WTC11 (cell line): Measurements from ENCODE around the gene FRRS1. TPM values are rescaled to one million over a fixed set of nuclear protein-coding genes. Genes with fewer than 3 reads are reported as not detected.

ENCODE experiments used
- ATAC-seq: fragments of 200-7000 bp; cut with Tn5 transposase; 2 replicates; pipeline ENCODE4 v1.10.0; 2021; ENCODE audit warnings: mild to moderate bottlenecking, moderate library complexity
- CTCF ChIA-PET: fragments of 300-600 bp; sonication (Branson Sonifier 250); formaldehyde crosslinking; loops from one replicate; lab custom pipeline; 2021; ENCODE audit warnings: antibody characterized with exemption; lab: Charles Lee
- POLR2A ChIA-PET: fragments of 350-600 bp; sonication (Branson Sonifier 250); formaldehyde crosslinking; loops from one replicate; lab custom pipeline; 2021; ENCODE audit warnings: antibody characterized with exemption; lab: Charles Lee
- DNase-seq: peaks from one replicate; pipeline ENCODE4 v3.0.0; 2021; ENCODE audit warnings: low spot score
- H3K27ac Mint-ChIP-seq: 2 replicates; pipeline ENCODE4 v1.8.0; 2021; ENCODE audit warnings: mixed read lengths
- H3K27me3 Mint-ChIP-seq: 2 replicates; pipeline ENCODE4 v1.8.0; 2021; ENCODE audit warnings: low read depth, mild to moderate bottlenecking, moderate library complexity, mixed read lengths
- H3K36me3 Mint-ChIP-seq: 2 replicates; pipeline ENCODE4 v1.8.0; 2021; ENCODE audit warnings: mixed read lengths
- H3K4me1 Mint-ChIP-seq: 2 replicates; pipeline ENCODE4 v1.8.0; 2022; ENCODE audit warnings: mixed read lengths
- H3K4me3 Mint-ChIP-seq: 2 replicates; pipeline ENCODE4 v1.8.0; 2021; ENCODE audit warnings: mild to moderate bottlenecking, moderate library complexity, mixed read lengths
- H3K9me3 Mint-ChIP-seq: 2 replicates; pipeline ENCODE4 v1.8.0; 2021; ENCODE audit warnings: mixed read lengths
- ELF4 ChIP-seq: sonication (generic); formaldehyde crosslinking; IDR thresholded peaks from 2 replicates; pipeline ENCODE4 v1.8.1; 2022; ENCODE audit warnings: low read depth, mild to moderate bottlenecking, moderate library complexity, missing genetic modification reagents
- JUN ChIP-seq: sonication (generic); formaldehyde crosslinking; IDR thresholded peaks from 2 replicates; pipeline ENCODE4 v1.8.0; 2023; ENCODE audit warnings: mild to moderate bottlenecking, missing genetic modification reagents
- MXD4 ChIP-seq: fragments of 250-450 bp; sonication (Bioruptor Pico); IDR thresholded peaks from 2 replicates; pipeline ENCODE4 v1.8.0; 2021; ENCODE audit warnings: mild to moderate bottlenecking, moderate library complexity, borderline replicate concordance
- NR1H2 ChIP-seq: sonication (generic); formaldehyde crosslinking; IDR thresholded peaks from 2 replicates; pipeline ENCODE4 v1.9.0; 2021; ENCODE audit warnings: mild to moderate bottlenecking, moderate library complexity, missing genetic modification reagents
- NR3C1 ChIP-seq: sonication (generic); formaldehyde crosslinking; conservative IDR thresholded peaks from 2 replicates; pipeline ENCODE4 v1.8.1; 2023; ENCODE audit warnings: low read depth, mild to moderate bottlenecking, missing genetic modification reagents
- ZNF138 ChIP-seq: sonication (generic); formaldehyde crosslinking; conservative IDR thresholded peaks from 2 replicates; pipeline ENCODE4 v1.8.1; 2022; ENCODE audit warnings: mild to moderate bottlenecking, moderate library complexity, missing genetic modification reagents
- ZNF219 ChIP-seq: sonication (generic); formaldehyde crosslinking; IDR thresholded peaks from 2 replicates; pipeline ENCODE4 v1.8.0; 2023; ENCODE audit warnings: missing genetic modification reagents, mild to moderate bottlenecking, borderline replicate concordance
- total RNA-seq: library from RNA; stranded (reverse); gene quantifications from 3 replicates; pipeline ENCODE4 v1.2.3, GENCODE V29; 2021
- TF ChIP-seq, protein P1 (sequence below): sonication (generic); formaldehyde crosslinking; IDR thresholded peaks from 2 replicates; pipeline ENCODE4 v1.8.1; 2022; ENCODE audit warnings: mild to moderate bottlenecking, moderate library complexity, missing genetic modification reagents
- TF ChIP-seq, protein P2 (sequence below): fragments of 250-450 bp; sonication (Bioruptor Pico); IDR thresholded peaks from 2 replicates; pipeline ENCODE4 v1.9.0; 2021; ENCODE audit warnings: moderate library complexity, mild to moderate bottlenecking, inconsistent platforms, borderline replicate concordance
- TF ChIP-seq, protein P3 (sequence below): fragments of 250-450 bp; sonication (Bioruptor Pico); conservative IDR thresholded peaks from 2 replicates; pipeline ENCODE4 v1.9.0; 2021; ENCODE audit warnings: mild to moderate bottlenecking
- TF ChIP-seq, protein P4 (sequence below): sonication (generic); formaldehyde crosslinking; IDR thresholded peaks from 2 replicates; pipeline ENCODE4 v1.8.1; 2023; ENCODE audit warnings: mild to moderate bottlenecking, missing genetic modification reagents, borderline replicate concordance
- TF ChIP-seq, protein P5 (sequence below): sonication (generic); formaldehyde crosslinking; IDR thresholded peaks from 2 replicates; pipeline ENCODE4 v1.8.0; 2023; ENCODE audit warnings: missing genetic modification reagents
- TF ChIP-seq, protein P6 (sequence below): sonication (generic); formaldehyde crosslinking; IDR thresholded peaks from 2 replicates; pipeline ENCODE4 v1.8.0; 2023; ENCODE audit warnings: mild to moderate bottlenecking, missing genetic modification reagents
- TF ChIP-seq, protein P7 (sequence below): sonication (generic); formaldehyde crosslinking; IDR thresholded peaks from 2 replicates; pipeline ENCODE4 v1.8.1; 2022; ENCODE audit warnings: low read depth, mild to moderate bottlenecking, moderate library complexity, missing genetic modification reagents, borderline replicate concordance
- TF ChIP-seq, protein P8 (sequence below): sonication (generic); formaldehyde crosslinking; IDR thresholded peaks from 2 replicates; pipeline ENCODE4 v1.8.1; 2023; ENCODE audit warnings: mild to moderate bottlenecking, missing genetic modification reagents, moderate library complexity

The FRRS1 gene
- total RNA-seq, 1 experiment from 2014 or later: 6.2 TPM

DNA sequence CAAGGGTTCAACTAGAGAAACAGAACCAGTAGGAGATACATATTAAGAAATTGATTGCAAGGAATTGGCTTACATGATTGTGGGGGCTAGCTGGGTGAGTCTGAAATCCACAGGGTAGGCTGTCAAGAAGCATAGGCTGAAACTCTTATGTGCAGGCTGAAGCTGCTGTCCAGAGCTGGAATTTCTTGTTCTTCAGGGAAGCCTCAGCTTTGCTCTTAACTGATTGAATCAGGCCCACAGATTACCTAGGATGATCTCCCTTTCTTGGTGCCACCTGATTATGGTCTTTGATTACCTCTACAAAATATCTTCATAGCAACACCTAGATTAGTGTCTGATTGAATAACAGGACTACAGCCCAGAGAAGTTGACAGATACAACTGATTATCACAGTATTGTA is 22.5 kb upstream of the FRRS1 start:
- no peak overlapping the region for H3K4me3 Mint-ChIP-seq
- ATAC-seq (no peak), DNase-seq (no peak)
- H3K27ac Mint-ChIP-seq: no peak overlapping the region
- CTCF ChIA-PET: no interaction called here
- no peaks in the 10 kb centered on the region for H3K36me3 Mint-ChIP-seq
- H3K9me3 Mint-ChIP-seq: no peaks in the 10 kb centered on the region
- TF ChIP-seq, protein P1, sequence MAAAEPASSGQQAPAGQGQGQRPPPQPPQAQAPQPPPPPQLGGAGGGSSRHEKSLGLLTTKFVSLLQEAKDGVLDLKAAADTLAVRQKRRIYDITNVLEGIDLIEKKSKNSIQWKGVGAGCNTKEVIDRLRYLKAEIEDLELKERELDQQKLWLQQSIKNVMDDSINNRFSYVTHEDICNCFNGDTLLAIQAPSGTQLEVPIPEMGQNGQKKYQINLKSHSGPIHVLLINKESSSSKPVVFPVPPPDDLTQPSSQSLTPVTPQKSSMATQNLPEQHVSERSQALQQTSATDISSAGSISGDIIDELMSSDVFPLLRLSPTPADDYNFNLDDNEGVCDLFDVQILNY (CRISPR knock-in tag): no peak
- no peak for TF ChIP-seq NR3C1
- TF ChIP-seq, protein P2, sequence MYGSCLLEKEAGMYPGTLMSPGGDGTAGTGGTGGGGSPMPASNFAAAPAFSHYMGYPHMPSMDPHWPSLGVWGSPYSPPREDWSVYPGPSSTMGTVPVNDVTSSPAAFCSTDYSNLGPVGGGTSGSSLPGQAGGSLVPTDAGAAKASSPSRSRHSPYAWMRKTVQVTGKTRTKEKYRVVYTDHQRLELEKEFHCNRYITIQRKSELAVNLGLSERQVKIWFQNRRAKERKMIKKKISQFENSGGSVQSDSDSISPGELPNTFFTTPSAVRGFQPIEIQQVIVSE (CRISPR knock-in tag): no peak
- TF ChIP-seq, protein P3, sequence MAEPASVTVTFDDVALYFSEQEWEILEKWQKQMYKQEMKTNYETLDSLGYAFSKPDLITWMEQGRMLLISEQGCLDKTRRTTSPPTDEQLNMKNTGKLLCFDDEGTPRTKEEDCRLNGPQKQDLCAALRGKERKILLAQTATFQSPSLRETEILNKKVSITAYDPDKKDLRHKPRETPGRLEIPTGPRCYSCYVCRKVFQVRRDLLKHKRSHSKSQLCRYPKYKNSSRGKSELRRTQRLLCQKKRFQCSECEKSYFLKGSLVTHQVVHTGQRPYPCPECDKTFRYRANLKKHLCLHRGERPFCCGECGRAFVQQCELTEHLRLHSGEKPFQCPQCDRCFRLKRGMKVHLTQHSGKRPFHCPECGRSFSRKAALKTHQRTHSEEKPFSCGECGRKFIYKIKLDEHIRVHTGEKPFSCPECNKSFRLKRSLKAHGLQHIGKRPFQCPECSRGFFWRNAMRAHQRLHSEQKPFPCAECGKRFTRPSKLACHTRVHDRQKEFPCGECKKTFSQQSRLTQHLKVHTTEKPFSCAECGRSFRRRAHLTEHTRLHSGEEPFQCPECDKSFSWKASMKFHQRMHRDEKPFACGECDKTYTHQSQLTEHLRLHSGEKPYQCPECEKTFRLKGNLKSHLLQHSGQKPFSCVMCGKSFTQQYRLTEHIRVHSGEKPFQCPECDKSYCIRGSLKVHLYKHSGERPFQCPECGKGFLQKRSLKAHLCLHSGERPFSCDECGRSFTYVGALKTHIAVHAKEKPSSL (CRISPR knock-in tag): no peak
- TF ChIP-seq, protein P4, sequence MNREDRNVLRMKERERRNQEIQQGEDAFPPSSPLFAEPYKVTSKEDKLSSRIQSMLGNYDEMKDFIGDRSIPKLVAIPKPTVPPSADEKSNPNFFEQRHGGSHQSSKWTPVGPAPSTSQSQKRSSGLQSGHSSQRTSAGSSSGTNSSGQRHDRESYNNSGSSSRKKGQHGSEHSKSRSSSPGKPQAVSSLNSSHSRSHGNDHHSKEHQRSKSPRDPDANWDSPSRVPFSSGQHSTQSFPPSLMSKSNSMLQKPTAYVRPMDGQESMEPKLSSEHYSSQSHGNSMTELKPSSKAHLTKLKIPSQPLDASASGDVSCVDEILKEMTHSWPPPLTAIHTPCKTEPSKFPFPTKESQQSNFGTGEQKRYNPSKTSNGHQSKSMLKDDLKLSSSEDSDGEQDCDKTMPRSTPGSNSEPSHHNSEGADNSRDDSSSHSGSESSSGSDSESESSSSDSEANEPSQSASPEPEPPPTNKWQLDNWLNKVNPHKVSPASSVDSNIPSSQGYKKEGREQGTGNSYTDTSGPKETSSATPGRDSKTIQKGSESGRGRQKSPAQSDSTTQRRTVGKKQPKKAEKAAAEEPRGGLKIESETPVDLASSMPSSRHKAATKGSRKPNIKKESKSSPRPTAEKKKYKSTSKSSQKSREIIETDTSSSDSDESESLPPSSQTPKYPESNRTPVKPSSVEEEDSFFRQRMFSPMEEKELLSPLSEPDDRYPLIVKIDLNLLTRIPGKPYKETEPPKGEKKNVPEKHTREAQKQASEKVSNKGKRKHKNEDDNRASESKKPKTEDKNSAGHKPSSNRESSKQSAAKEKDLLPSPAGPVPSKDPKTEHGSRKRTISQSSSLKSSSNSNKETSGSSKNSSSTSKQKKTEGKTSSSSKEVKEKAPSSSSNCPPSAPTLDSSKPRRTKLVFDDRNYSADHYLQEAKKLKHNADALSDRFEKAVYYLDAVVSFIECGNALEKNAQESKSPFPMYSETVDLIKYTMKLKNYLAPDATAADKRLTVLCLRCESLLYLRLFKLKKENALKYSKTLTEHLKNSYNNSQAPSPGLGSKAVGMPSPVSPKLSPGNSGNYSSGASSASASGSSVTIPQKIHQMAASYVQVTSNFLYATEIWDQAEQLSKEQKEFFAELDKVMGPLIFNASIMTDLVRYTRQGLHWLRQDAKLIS (CRISPR knock-in tag): no peak
- TF ChIP-seq, protein P5, sequence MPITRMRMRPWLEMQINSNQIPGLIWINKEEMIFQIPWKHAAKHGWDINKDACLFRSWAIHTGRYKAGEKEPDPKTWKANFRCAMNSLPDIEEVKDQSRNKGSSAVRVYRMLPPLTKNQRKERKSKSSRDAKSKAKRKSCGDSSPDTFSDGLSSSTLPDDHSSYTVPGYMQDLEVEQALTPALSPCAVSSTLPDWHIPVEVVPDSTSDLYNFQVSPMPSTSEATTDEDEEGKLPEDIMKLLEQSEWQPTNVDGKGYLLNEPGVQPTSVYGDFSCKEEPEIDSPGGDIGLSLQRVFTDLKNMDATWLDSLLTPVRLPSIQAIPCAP (CRISPR knock-in tag): no peak
- no peak for TF ChIP-seq ELF4 (CRISPR knock-in tag)
- TF ChIP-seq ZNF138: no peak
- TF ChIP-seq MXD4: no peak
- TF ChIP-seq, protein P6, sequence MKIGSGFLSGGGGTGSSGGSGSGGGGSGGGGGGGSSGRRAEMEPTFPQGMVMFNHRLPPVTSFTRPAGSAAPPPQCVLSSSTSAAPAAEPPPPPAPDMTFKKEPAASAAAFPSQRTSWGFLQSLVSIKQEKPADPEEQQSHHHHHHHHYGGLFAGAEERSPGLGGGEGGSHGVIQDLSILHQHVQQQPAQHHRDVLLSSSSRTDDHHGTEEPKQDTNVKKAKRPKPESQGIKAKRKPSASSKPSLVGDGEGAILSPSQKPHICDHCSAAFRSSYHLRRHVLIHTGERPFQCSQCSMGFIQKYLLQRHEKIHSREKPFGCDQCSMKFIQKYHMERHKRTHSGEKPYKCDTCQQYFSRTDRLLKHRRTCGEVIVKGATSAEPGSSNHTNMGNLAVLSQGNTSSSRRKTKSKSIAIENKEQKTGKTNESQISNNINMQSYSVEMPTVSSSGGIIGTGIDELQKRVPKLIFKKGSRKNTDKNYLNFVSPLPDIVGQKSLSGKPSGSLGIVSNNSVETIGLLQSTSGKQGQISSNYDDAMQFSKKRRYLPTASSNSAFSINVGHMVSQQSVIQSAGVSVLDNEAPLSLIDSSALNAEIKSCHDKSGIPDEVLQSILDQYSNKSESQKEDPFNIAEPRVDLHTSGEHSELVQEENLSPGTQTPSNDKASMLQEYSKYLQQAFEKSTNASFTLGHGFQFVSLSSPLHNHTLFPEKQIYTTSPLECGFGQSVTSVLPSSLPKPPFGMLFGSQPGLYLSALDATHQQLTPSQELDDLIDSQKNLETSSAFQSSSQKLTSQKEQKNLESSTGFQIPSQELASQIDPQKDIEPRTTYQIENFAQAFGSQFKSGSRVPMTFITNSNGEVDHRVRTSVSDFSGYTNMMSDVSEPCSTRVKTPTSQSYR: no peak
- TF ChIP-seq, protein P7, sequence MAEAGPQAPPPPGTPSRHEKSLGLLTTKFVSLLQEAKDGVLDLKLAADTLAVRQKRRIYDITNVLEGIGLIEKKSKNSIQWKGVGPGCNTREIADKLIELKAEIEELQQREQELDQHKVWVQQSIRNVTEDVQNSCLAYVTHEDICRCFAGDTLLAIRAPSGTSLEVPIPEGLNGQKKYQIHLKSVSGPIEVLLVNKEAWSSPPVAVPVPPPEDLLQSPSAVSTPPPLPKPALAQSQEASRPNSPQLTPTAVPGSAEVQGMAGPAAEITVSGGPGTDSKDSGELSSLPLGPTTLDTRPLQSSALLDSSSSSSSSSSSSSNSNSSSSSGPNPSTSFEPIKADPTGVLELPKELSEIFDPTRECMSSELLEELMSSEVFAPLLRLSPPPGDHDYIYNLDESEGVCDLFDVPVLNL (CRISPR knock-in tag): no peak
- TF ChIP-seq, protein P8, sequence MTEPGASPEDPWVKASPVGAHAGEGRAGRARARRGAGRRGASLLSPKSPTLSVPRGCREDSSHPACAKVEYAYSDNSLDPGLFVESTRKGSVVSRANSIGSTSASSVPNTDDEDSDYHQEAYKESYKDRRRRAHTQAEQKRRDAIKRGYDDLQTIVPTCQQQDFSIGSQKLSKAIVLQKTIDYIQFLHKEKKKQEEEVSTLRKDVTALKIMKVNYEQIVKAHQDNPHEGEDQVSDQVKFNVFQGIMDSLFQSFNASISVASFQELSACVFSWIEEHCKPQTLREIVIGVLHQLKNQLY (CRISPR knock-in tag): no peak
- no peak for TF ChIP-seq JUN (CRISPR knock-in tag)
- TF ChIP-seq ZNF219 (CRISPR knock-in tag): no peak
- no peak for TF ChIP-seq NR1H2
- POLR2A ChIA-PET: no interaction called here
- no peaks in the 10 kb centered on the region for H3K27me3 Mint-ChIP-seq
- no peaks in the 10 kb centered on the region for H3K4me1 Mint-ChIP-seq
